LNCaP clone FGC (cell line): ENCODE measurements around the gene SLC5A6.

ENCODE experiments used
- DNase-seq: peaks from one replicate; pipeline ENCODE4 v3.0.0-alpha.2; 2011; ENCODE audit warnings: low read depth
- H3K4me3 ChIP-seq: 2 replicates; pipeline ENCODE4 v1.5.1; 2011; ENCODE audit warnings: mild to moderate bottlenecking, low read depth, low read length, control low read depth
- TF ChIP-seq, protein P1 (sequence below): IDR thresholded peaks from 2 replicates; pipeline ENCODE4 v1.5.1; 2012; ENCODE audit warnings: mild to moderate bottlenecking; ENCODE audit not compliant: control insufficient read depth, insufficient read depth; ENCODE audit errors: extremely low read depth

The SLC5A6 gene

DNA sequence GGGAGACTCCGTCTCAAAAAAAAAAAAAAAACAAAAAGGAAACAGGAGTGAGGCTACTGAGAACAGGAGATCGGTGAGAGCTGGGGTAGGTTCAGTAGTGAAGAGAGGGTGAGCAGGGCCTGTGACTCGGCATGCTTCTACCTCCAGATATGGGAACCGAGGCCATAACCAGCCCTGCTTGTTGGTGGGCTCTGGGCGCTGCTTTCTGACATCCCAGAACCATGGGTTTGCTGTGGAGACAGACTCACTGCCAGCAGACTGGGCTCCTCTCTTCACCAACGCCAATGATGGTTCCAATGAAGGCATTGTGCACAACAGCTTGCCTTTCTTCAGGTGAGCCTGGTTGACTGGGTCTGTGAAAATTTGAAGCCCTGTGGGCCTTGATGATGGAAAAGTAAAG, 11.3 kb upstream of the SLC5A6 start:
- no peak overlapping the region for H3K4me3 ChIP-seq
- DNase-seq, result no peak
- TF ChIP-seq, protein P1, sequence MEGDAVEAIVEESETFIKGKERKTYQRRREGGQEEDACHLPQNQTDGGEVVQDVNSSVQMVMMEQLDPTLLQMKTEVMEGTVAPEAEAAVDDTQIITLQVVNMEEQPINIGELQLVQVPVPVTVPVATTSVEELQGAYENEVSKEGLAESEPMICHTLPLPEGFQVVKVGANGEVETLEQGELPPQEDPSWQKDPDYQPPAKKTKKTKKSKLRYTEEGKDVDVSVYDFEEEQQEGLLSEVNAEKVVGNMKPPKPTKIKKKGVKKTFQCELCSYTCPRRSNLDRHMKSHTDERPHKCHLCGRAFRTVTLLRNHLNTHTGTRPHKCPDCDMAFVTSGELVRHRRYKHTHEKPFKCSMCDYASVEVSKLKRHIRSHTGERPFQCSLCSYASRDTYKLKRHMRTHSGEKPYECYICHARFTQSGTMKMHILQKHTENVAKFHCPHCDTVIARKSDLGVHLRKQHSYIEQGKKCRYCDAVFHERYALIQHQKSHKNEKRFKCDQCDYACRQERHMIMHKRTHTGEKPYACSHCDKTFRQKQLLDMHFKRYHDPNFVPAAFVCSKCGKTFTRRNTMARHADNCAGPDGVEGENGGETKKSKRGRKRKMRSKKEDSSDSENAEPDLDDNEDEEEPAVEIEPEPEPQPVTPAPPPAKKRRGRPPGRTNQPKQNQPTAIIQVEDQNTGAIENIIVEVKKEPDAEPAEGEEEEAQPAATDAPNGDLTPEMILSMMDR, result no peak

DNA sequence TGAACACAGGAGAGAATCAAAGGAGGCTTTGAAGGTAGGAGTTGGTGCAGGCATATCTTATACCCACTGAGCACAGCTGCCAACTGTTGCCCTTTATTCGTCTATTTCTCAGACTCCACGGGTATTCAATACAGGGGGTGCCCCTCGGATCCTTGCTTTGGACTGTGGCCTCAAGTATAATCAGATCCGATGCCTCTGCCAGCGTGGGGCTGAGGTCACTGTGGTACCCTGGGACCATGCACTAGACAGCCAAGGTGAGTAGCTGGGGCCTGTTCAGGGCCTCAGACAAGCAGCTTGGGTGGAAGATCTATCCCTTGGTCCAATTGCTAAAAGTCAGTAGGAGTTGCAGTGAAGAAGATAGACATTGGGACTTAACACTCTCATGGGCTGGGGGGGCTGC, 10.3 kb upstream of the SLC5A6 start:
- DNase-seq, result no peak
- TF ChIP-seq, protein P1, result no peak
- no peak overlapping the region for H3K4me3 ChIP-seq

DNA sequence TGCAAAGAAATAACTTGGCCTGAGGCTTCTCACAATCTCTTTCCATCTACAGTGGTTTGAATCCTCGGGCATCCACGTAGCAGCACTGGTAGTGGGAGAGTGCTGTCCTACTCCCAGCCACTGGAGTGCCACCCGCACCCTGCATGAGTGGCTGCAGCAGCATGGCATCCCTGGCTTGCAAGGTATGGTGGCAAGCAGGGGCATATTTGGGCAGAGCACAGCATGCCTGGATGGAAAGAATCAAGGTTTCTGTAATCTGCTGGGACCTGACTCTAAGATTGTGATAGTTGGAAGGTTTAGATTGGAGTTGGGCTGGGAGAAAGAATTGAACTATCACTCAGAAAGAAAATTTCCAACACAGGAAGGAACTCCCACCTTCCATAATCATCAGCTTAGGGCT, 9.1 kb upstream of the SLC5A6 start:
- TF ChIP-seq, protein P1, result no peak
- no peak overlapping the region for H3K4me3 ChIP-seq
- DNase-seq, result no peak

DNA sequence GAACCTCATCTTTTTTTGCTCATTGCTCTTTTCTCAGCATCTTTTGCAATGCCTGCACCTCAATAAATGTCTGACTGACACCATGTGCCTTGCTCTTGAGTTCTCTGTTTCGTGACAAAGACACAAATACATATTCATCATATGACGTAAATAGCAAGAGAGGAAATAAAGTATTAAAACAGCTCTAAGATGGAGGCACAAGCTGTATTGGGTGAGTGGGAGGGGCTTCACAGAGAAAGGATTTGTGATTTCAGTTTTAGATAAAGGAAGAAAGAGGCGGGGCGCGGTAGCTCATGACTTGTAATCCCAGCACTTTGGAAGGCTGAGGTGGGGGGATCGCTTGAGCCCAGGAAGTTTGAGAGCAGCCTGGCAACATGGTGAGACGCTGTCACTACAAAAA, 8.0 kb upstream of the SLC5A6 start:
- no peak for DNase-seq
- no peak overlapping the region for H3K4me3 ChIP-seq
- TF ChIP-seq, protein P1, result no peak

DNA sequence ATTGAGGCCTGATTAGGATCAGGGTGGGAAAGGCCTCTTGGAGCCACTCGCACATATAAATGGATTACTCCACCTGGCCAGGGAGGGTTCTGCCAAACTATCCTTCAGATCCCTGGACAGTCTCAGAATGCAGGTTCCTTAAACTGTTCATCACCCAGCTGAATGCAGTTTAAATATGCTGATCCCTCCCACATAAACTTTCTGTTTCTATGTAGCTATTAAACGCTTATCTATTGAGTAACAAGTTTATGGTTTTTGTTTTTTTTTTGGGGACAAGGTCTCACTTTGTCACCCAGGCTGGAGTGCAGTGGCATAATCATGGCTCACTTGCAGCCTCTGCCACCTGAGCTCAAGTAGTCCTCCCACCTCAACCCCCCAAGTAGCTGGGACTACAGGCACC, 7.0 kb upstream of the SLC5A6 start:
- DNase-seq, result no peak
- H3K4me3 ChIP-seq, result no peak overlapping the region
- TF ChIP-seq, protein P1, result no peak

DNA sequence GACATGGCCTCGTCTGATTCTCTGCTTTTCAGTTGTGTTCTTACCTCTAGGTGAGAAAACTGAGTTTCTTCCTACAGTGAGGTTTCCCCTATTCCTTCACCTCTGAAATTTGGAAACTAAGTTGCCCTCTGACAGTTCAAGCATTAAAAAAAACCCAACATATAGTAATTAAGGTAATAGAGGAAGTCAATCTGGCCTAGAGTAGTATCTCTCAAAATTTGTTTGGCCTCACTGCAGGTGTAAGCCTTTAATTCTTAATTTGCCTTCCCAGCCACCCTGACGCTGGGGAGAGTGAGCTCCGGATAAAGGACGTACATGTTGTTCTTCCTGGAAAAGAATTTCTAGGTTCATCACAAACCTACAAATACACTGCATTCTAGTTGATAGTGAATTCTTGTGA, 6.5 kb upstream of the SLC5A6 start:
- no peak for DNase-seq
- H3K4me3 ChIP-seq, result no peak overlapping the region
- TF ChIP-seq, protein P1, result no peak

DNA sequence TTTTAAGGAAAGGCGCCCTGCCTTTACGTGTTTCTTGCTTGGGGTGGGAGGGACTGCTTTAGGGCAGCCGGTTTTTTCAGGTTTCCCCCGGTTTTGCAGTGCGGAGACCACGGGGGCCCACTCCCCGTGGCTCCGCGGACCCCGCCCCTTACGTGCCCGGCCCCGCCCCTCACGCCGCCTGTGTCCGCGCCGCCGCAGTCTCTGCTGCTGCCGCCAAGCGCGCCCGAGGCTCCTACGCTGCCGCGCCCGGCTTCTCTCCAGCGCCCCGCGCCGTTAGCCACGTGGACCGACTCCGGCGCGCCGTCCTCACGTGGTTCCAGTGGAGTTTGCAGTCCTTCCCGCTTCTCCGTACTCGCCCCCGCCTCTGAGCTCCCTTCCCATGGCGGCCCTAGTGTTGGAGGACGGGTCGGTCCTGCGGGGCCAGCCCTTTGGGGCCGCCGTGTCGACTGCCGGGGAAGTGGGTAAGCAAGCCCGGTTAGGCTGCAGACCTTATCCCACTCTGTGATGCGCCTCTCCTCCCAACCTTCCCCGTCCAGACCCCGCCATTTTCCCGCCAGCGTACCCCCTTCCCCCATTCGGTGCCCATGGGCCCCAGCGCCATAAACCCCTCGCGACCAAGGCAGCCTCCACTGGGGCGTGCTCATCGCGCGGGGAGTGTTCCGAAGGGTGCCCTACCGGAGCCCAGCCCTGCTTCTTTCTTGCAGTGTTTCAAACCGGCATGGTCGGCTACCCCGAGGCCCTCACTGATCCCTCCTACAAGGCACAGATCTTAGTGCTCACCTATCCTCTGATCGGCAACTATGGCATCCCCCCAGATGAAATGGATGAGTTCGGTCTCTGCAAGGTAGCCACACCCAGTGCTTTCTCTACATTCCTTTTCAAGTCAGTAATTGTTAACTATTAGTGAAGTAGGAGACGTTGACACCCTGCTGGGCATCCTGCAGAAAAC, 5.4 kb upstream of the SLC5A6 start, which contains the start of gene CAD:
Gene CAD (plus strand): TSS at position 197 of the 949 bp plus-strand sequence. CDS start 183 bp downstream, at position 380.
- TF ChIP-seq, protein P1, result peak; percentile 28
- H3K4me3 ChIP-seq, result peak within 1 kb of the TSS; percentile 60
- peak; percentile 46 for DNase-seq
